ENCODE results near the gene TOMM6. TPM values are rescaled to one million over a fixed set of nuclear protein-coding genes. Genes with fewer than 3 reads are reported as not detected.

TOMM6 gene
- total RNA-seq, 1 experiment from 2014 or later = 239 TPM

- Histone ChIP-seq H3K23ac (ENCODE audit: insufficient read length, low read depth, low read length) (no peak overlapping the region), H2BK120ac (ENCODE audit: low read depth, low read length, poor library complexity, severe bottlenecking) (no peak overlapping the region), H4K91ac (ENCODE audit: insufficient read length, low read depth, low read length) (no peak overlapping the region), H2BK12ac (ENCODE audit: insufficient read length, low read depth, low read length) (no peak overlapping the region), H3K79me2 (ENCODE audit: insufficient read depth, low read length) (no peaks in the 10 kb centered on the region), H3K27ac (ENCODE audit: insufficient read length, low read depth, low read length) (no peak overlapping the region), H3K56ac (ENCODE audit: insufficient read length, low read depth, low read length) (no peak overlapping the region), H2AFZ (ENCODE audit: low read length) (no peak overlapping the region), H3K4me2 (ENCODE audit: insufficient read depth, insufficient read length, low read length) (no peak overlapping the region), H3K9me3 (ENCODE audit: control insufficient read depth, low read depth, low read length) (no peaks in the 10 kb centered on the region), H3T11ph (ENCODE audit: low read length) (no peak overlapping the region), H4K8ac (replicated peaks; ENCODE audit: insufficient read length, low read depth, low read length) (no peak overlapping the region), H2BK5ac (ENCODE audit: insufficient read length, low read length) (no peak overlapping the region), H3K79me1 (ENCODE audit: insufficient read depth, low read depth, low read length, poor library complexity, severe bottlenecking) (no peaks in the 10 kb centered on the region), H4K5ac (ENCODE audit: insufficient read length, low read depth, low read length) (no peak overlapping the region), H3K4me1 (ENCODE audit: insufficient read depth, low read length) (no peaks in the 10 kb centered on the region), H2AK5ac (ENCODE audit: insufficient read length, low read length) (no peak overlapping the region), H2BK20ac (ENCODE audit: low read depth, low read length, poor library complexity, severe bottlenecking) (no peak overlapping the region), H3K14ac (ENCODE audit: insufficient read depth, low read length) (no peak overlapping the region), H3K27me3 (ENCODE audit: insufficient read depth, low read length) (no peaks in the 10 kb centered on the region), H3K18ac (ENCODE audit: insufficient read length, low read depth, low read length) (no peak overlapping the region), H3K23me2 (ENCODE audit: insufficient read length, low read depth, low read length, poor library complexity, severe bottlenecking) (no peaks in the 10 kb centered on the region), H2BK15ac (ENCODE audit: low read depth, low read length) (no peak overlapping the region), H4K20me1 (ENCODE audit: control insufficient read depth, insufficient read depth, insufficient read length) (no peaks in the 10 kb centered on the region), H3K9ac (ENCODE audit: extremely low read depth, insufficient read length, low read length) (no peak overlapping the region), H3K4ac (ENCODE audit: low read depth, low read length) (no peak overlapping the region)
- DNase-seq = no peak
- Mint-ChIP-seq H3K27me3 (ENCODE audit: low read depth) (peaks cover 14% of the 10 kb centered on the region), H3K36me3 (ENCODE audit: insufficient read depth in 1 of 3, low read depth in 3 of 3) (no peaks in the 10 kb centered on the region), H3K9me3 (no peaks in the 10 kb centered on the region), H3K4me3 (no peak overlapping the region), H3K27ac (peak overlapping the region in 1 of 3 experiments; percentile 31; a peak in 1 of 7 replicates), H3K4me1 (peaks cover 5 to 9% of the 10 kb centered on the region in 2 experiments; a peak in 3 of 4 replicates)
- TF ChIP-seq CTCF (conservative IDR thresholded peaks at IDR 0.05) = no peak
- no CpG with 5 or more reads among the region's 8 CpGs for WGBS (ENCODE audit: extremely low coverage, insufficient read length, low lambda C conversion rate)
These were observed 29.4 kb upstream of the TOMM6 start for GRCh38 chr6:41757931-41758640.
